GM15510 (cell line): ENCODE measurements around the gene CFAP100.

ENCODE experiments used
- POLR2A ChIP-seq: IDR thresholded peaks from 3 replicates; pipeline ENCODE4 v1.6.1; 2011; ENCODE audit warnings: borderline replicate concordance; ENCODE audit not compliant: insufficient read length; ENCODE audit errors: extremely low read depth

Gene CFAP100

DNA sequence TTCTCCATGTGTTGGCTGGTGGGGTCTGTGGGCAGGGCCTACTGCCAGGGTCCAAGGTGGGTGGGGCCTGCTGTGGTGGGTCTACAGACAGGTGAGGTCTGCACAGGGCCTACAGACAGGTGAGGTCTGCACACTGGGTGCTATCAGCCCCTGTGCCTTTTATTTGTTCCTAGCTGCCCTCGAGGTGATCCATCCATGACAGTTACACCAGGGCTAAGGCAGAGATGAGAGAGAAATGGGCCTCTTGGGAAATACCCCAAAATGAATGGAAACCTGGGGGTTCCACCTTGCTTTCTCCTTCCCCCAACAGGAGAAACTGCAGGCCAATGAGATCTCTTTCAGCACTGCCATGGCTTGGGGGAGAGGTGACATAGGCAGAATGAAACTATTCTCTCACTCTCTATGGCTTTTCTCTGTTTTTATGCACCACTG lies 36.4 kb downstream of the CFAP100 start:
- TF ChIP-seq POLR2A, result no peak

GRCh38 chr3:126432361-126433104 lies 37.8 kb downstream of the CFAP100 start:
- TF ChIP-seq POLR2A, result no peak

DNA sequence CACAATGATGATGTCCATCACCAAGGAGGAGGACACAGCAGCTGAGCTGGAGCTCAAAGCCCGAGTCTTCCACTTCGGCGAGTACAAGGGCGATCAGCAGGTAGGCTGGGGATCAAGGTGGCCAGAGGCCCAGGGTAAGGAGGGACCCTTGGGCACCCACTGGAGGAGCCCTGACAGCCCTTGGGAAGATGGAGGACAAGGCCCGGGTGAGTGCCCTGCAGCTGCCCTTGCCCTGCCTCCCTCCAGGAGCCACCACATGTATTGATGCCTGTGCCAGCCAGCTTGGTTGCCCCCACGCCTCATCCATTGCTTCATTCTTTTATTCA lies 38.4 kb downstream of the CFAP100 start:
- TF ChIP-seq POLR2A, result no peak

DNA sequence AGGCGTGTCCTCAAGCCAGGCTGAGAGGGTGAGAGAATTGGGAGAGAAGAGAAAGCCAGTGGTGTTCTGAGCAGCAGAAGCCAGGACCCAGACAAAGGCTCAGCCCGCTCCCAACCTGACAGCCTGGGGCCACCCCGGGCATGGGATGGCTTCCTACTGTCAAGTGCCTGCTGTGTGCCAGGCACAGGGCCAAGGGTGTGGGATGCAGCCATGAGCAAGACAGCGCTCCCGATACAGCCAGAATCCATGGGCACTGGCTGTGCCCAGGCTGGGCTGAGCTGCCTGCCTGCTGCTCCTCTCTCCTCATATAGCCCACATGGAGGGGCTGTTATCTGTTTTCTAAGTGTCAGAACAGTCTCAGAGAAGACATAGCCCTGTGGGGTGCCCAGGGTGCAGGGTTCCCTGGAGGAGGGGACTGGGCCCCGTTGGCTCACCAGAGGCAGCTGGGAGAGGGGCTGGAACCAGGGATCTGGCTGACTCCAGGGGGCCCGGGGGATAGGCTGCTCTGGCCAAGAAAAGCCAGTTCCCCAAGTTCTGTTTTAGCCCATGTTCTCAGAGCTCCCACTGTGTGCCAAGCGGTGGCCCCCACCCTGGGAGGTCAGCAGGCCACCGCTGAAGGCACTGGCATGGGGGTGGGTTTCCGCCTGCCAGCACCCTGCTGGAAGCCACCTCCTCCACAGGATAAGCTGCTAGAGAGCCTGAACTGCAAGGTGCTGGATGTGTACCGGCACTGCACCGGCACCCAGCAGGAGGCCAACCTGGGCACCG lies 39.0 kb downstream of the CFAP100 start:
- TF ChIP-seq POLR2A, result no peak

DNA sequence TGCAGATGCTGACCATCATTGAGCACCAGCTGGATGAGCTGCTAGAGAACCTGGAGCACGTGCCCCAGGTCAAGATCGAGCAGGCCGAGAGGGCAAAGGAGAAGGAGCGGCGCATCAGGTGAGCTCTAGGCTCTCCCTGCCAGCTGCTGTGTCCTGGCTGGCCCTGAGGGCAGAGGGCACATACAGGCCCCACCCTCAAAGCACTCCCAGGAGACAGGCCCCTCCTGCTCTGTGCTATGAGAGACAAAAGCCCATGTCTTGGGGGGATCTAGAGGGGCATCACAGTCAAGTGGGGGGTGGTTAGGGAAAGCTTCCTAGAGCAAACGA lies 39.5 kb downstream of the CFAP100 start:
- no peak for TF ChIP-seq POLR2A

GRCh38 chr3:126434931-126435411 lies 40.3 kb downstream of the CFAP100 start:
- TF ChIP-seq POLR2A, result no peak

- TF ChIP-seq POLR2A, result no peak
Measured at GRCh38 chr3:126435456-126436315, 41.0 kb downstream of the CFAP100 start.

DNA sequence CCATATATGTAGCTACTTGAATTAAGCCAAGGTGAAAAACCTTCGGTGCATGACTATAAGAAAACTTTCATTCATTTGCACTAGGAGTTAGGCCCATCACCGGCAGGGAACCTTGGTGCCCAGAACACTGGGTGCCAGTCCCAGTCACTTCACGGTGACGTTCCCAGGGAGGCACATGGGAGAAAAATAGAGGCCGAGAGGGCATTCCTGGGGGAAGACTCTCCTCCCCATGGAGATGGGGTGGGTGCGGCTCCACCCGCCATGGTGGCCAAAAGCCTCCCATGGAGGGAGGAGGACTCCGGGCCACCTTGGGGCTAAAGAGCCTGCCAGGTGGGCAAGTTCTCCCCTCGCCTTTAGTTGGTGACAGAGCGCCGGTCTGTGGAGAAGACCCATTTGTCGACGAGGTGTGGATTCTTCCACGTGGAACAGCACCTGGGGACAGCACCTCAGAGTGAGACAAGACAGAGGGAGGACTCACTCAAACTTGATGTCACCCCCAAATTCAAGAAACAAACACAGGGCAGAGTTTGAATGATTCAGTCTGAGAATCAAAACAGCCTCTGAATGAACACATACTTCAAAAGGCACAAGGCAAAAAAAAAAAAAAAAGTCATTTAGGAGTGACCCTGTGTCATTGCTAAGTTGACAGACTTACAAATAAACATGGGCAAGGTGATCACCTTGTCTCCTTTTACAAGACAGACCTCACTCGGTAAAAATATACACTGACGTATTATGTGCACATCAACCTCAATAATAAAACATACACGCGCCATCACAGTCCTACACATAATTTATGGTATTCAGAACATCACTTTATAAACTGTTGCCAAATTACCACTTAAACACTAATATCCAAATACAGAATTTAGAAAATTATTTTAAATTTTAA lies 42.4 kb downstream of the CFAP100 start:
- TF ChIP-seq POLR2A, result no peak

- no peak for TF ChIP-seq POLR2A
Measured at GRCh38 chr3:126438186-126438585, 43.5 kb downstream of the CFAP100 start.

DNA sequence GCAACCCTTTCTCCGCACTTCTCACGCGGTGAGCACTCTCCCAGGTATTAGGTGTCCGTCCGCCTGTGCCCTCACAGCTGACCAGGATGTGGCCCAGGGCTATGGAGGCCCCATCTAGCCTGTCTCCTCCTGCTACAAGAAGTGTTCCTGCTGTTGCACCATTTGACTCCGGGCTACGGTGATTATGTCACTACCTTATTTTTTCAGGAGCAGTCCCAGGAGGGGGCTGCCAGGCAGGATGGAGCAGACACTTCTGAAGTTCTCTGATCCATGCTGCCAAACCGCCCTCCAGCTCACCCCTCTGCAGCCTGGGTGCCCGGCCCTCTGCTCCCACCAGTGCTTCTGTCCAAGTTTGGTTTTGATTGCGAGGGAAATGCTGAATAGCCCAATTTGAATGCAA lies 44.0 kb downstream of the CFAP100 start:
- no peak for TF ChIP-seq POLR2A

GRCh38 chr3:126439346-126439967 lies 44.7 kb downstream of the CFAP100 start:
- no peak for TF ChIP-seq POLR2A

DNA sequence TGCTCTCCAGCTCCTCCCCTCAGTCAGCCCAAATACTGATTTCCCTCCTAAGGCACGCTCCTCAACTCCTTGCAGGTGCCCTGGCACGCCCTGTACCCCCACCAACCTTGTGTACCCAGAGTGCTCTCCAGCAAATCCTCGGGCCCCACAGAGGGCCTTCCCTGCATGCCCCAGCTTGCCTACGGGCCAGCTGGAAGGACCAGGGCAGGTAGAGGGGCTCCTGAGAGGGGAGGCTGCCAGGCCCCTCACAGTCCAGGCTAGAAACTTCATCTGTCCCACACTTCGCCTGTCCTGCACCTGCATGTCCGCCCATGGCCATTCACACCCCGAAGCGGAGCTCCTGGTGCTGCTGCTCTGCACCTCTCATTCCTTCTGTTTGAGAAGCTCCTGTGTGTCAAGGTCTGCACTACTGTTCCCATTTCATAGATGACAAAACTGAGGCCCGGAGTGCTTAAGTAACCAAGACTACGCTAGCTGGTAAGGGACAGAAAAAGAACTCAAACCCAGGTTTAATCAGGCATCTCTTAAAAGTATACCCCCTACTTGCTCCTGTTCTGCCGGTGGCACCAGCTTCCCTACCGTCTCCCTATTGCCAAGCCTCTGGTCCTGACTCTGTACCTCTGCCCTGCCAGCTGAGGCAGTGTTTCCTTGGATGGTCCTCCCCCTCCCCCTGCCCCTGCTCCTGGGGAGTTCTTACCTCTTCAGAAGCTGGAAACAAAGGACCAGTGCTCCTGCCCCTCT lies 45.4 kb downstream of the CFAP100 start:
- no peak for TF ChIP-seq POLR2A

DNA sequence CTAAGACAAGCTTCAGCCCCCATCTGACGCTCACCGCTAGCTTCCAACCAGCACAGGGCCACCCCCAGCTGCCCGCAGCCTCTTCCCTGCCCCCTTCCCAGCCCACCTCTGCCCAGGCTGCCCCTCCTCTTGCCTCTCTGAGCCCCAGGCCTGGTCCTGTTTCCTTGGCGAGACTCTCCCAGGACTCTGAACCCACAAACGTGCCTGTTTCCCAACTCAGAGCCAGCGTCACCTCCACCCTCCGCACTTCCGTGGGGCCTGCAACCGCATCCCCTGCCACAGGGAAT lies 45.9 kb downstream of the CFAP100 start:
- no peak for TF ChIP-seq POLR2A
